Fibroblast of skin of right quadriceps (primary cell): ENCODE measurements around the gene SPRTN.
"Not testable (repeated sequence)": the region's sequence is repeated elsewhere in the genome, so short reads cannot be mapped to it uniquely, and the experiment has no call there.

ENCODE experiments used
- DNase-seq: peaks from one replicate; pipeline ENCODE4 v3.0.0-alpha.2; 2013

SPRTN gene

GRCh38 chr1:231335663-231336602 is 2.2 kb upstream of the SPRTN start:
- no peak for DNase-seq

GRCh38 chr1:231337043-231337471 is 1.0 kb upstream of the SPRTN start:
- no peak for DNase-seq

- peak; percentile 96 for DNase-seq
These were observed 422 bp upstream of the SPRTN start, which contains the start of gene EXOC8 for GRCh38 chr1:231337472-231338269. TSS of gene EXOC8 (minus strand) at chr1:231337852. CDS start at chr1:231337745, 107 bp downstream.

GRCh38 chr1:231340328-231341013 is 2.4 kb downstream of the SPRTN start:
- DNase-seq, result no peak

- DNase-seq, result no peak
These were observed 9.9 kb downstream of the SPRTN start for GRCh38 chr1:231347961-231348360.

GRCh38 chr1:231348442-231348841 is 10.3 kb downstream of the SPRTN start:
- DNase-seq, result no peak

- not testable (repeated sequence) for DNase-seq
These were observed 10.8 kb downstream of the SPRTN start for GRCh38 chr1:231348856-231349255.

- DNase-seq, result no peak
These were observed 13.7 kb downstream of the SPRTN start for GRCh38 chr1:231351816-231352215.

GRCh38 chr1:231353086-231353485 is 15.0 kb downstream of the SPRTN start:
- DNase-seq, result no peak

- DNase-seq, result no peak
These were observed 16.4 kb downstream of the SPRTN start for GRCh38 chr1:231354330-231355020.

- DNase-seq, result no peak
These were observed 17.1 kb downstream of the SPRTN start for GRCh38 chr1:231355171-231355570.

GRCh38 chr1:231357187-231357772 is 19.2 kb downstream of the SPRTN start:
- DNase-seq, result no peak

GRCh38 chr1:231357831-231358354 is 19.8 kb downstream of the SPRTN start:
- peak; percentile 73 for DNase-seq

- DNase-seq, result peak; percentile 84
These were observed 21.0 kb downstream of the SPRTN start for GRCh38 chr1:231359113-231359512.

GRCh38 chr1:231362325-231362724 is 24.2 kb downstream of the SPRTN start:
- no peak for DNase-seq

- no peak for DNase-seq
These were observed 25.5 kb downstream of the SPRTN start for GRCh38 chr1:231363624-231364023.

- DNase-seq, result no peak
These were observed 26.1 kb downstream of the SPRTN start for GRCh38 chr1:231364192-231364591.

GRCh38 chr1:231369282-231369681 is 31.2 kb downstream of the SPRTN start:
- no peak for DNase-seq

GRCh38 chr1:231372501-231372900 is 34.4 kb downstream of the SPRTN start:
- DNase-seq, result no peak

GRCh38 chr1:231374394-231374793 is 36.3 kb downstream of the SPRTN start:
- no peak for DNase-seq

GRCh38 chr1:231376101-231376500 is 38.0 kb downstream of the SPRTN start:
- DNase-seq, result no peak
